Measurements from ENCODE around the gene FSD1L.
A peak's percentile ranks its signal among the peaks of the same experiment; 100 is the strongest.

FSD1L gene

DNA sequence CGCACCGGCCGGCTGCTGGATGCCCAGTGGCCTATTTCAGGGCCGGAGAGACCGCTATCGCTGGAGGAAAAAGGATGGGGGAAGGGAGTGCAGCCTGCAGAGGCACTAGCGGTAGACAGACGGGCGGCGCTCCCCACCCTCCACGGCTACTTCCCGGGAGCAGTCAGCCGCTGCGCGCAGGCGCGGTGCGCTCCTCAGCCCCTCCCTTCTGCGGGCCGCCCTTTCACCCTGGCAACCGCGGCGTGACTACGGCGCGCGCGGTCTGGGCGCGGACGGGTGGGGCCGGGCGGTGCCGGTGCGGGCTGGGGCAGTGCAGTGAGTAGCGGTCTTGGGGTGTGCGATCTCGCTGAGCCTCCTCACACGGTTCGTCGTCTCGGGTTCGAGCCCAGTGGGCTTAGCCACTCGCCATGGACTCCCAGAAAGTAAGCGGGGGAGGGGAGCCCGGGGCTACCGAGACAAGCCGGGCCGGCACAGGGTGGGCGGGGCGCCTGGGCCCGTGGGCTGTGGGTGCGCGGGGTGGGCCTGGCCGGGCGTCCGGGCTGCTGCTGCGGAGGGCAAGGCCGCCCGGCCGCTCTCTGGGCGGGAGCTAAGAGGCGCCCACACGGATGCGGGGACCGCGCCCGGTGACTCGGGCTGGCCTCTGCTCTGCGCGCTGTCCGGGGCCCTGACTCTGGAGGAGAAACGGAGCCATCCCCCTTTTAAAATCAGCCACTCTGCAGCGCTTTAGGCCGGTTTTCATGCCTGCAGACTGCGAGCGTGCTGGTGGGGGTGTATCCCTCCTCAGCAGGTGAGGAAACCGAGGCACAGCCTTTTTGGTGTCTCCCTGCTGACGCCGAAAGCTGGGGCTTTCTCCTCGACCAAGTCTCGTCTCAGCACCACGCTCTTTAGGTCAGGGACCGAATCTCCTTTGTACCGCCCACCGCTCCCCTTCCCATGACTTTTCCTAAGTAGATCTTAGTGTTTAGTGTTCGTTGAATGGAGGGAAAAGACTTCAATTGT, at the start of gene FSD1L:
FSD1L (plus strand) TSS at position 221 of the 999 bp plus-strand sequence; CDS start at position 408, 187 bp downstream.
- TF ChIP-seq Cebpa-rat (IDR thresholded peaks at IDR 0.05): no peak

DNA sequence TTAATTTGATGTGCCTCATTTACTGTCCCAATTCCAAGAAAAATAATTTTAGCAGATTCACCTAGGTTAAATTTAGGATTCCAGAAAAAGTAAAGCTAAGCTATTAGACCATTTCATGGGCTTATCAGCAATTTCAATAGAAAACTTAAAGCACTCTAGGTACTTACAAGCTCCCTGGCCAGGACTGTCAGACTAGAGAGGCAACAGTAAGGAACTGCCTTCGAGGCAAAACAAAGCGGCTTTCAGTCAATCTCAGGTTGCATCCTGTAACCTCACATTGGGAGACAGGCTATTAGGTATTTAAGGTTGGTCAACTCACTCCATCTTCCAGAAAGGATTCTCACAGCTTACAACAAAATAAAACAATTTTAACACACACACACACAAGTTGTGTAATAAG, 48.7 kb upstream of the FSD1L start:
- Histone ChIP-seq H4K20me1 (no peaks in the 10 kb centered on the region), H3K36me3 (no peaks in the 10 kb centered on the region), H3K27ac (no peak overlapping the region), H3K4me3 (no peak overlapping the region), H3K27me3 (no peaks in the 10 kb centered on the region), H3K9me3 (no peaks in the 10 kb centered on the region), H3K4me1 (peaks cover 37% of the 10 kb centered on the region), H3K4me2 (no peak overlapping the region), H3K9ac (no peak overlapping the region)
- no peak for TF ChIP-seq Cebpa-rat (IDR thresholded peaks at IDR 0.05)

More for the DNA sequence above, at the start of gene FSD1L:
- no peaks in the 10 kb centered on the region for H3K9me3 ChIP-seq
- H3K27ac ChIP-seq: peak within 1 kb of the TSS; percentile 77
- no peaks in the 10 kb centered on the region for H3K27me3 ChIP-seq
- H3K4me1 ChIP-seq: peaks cover 25% of the 10 kb centered on the region
- H3K4me3 ChIP-seq: peak within 1 kb of the TSS; percentile 86
- H3K36me3 ChIP-seq: no peaks in the 10 kb centered on the region
- H3K4me2 ChIP-seq: peak within 1 kb of the TSS; percentile 92
- no peaks in the 10 kb centered on the region for H4K20me1 ChIP-seq
- peak within 1 kb of the TSS; percentile 80 for H3K9ac ChIP-seq

DNA sequence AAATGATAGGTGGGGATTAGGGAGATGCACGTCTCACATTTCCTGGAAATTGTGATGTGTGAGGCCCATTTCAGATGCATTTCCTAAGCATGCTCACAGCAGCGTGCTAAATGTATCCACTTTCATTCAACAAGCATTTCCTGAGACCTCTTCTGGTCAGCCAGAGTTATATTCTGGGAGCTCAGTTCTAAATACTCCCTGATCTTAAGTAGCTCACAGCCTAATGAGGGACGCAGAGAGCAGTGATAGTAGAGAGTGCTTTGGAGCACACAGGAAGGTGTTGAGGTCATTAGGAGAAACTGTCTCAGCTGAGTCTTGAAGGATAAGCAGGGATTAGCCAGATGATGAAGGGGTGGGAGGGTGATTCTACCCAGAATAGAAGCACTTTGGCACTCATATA, 46.2 kb upstream of the FSD1L start:
- Histone ChIP-seq H3K4me2 (peak overlapping the region; percentile 80), H3K27ac (no peak overlapping the region), H4K20me1 (no peaks in the 10 kb centered on the region), H3K9ac (no peak overlapping the region), H3K9me3 (peaks cover 4% of the 10 kb centered on the region), H3K4me3 (no peak overlapping the region), H3K27me3 (no peaks in the 10 kb centered on the region), H3K36me3 (no peaks in the 10 kb centered on the region), H3K4me1 (peaks cover 60% of the 10 kb centered on the region)
- no peak for TF ChIP-seq Cebpa-rat (IDR thresholded peaks at IDR 0.05)

DNA sequence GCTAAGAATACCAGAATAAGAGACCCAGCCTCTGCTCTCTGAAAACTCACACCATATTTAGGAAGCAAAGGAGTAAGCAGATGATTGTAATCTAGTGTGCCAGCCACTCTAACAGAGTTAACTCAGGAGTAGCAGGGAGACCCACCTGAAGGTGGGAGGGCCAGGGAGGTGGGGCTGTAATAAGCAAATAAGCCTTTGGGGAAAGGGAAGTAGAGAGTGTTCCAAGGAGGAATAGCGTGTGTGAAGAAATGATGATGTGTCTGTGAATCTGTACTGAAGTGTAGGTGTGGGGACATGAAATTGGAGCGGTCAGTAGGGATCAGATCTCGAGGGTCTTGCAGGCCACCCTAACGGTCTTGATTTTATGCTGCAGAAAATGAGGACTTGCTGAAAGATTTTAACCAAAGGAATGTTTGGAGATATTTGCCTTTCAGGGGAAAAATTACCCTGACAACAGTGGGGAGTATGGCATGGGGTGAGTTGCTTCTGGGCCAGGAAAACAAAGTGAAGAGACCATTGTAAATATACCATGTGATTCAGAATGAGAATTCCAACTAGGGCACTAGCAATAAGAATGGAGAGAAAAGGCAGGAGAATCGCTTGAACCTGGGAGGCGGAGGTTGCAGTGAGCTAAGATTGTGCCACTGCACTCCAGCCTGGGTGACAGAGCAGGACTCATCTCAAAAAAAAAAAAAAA, 44.1 kb upstream of the FSD1L start:
- Histone ChIP-seq H3K36me3 (peaks cover 6% of the 10 kb centered on the region; the same call in 1 of the 2 replicates), H3K27ac (no peak overlapping the region), H3K4me3 (no peak overlapping the region), H3K9me3 (peaks cover 25% of the 10 kb centered on the region), H3K4me2 (peak overlapping the region; percentile 80), H3K27me3 (no peaks in the 10 kb centered on the region), H3K9ac (no peak overlapping the region), H3K4me1 (peaks cover 61% of the 10 kb centered on the region), H4K20me1 (no peaks in the 10 kb centered on the region)
- no peak for TF ChIP-seq Cebpa-rat (IDR thresholded peaks at IDR 0.05)

DNA sequence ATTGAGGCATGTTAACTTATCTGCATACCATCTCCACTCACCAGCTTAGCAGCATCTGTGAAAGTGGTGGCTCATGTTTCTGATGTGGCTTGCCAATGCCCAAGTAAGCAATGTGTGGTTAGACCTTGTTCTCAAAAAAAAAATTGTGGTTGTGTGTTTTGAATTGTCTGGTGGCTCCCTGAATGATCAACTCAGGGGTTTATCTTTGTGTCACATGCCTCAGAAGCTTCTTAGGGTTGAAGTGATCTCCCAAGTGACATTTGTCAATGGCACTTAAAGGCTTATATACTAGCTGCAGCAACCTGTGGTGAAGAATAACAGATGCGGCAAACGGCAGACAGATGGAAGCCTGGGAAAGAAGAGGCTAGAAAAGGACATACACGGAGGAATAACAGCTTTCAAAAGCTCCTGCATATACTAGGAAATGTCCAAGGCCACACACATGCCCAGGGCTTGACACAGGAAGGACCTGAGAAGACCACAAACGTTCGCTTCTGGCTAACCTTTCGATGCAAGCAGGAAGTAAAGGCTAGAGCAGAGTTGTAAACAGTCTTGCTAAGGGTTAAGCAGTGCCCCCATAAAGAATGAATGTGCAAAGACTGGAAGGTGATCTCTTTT, 42.2 kb upstream of the FSD1L start:
- Histone ChIP-seq H3K4me3 (peak overlapping the region; percentile 29), H3K9ac (peak overlapping the region; percentile 25; the same call in 1 of the 2 replicates), H3K9me3 (peaks cover 43% of the 10 kb centered on the region), H3K27ac (peak overlapping the region; percentile 28; the same call in 1 of the 2 replicates), H3K4me1 (peaks cover 67% of the 10 kb centered on the region), H3K4me2 (peak overlapping the region; percentile 80), H4K20me1 (no peaks in the 10 kb centered on the region), H3K36me3 (peaks cover 6% of the 10 kb centered on the region; the same call in 1 of the 2 replicates), H3K27me3 (no peaks in the 10 kb centered on the region)
- no peak for TF ChIP-seq Cebpa-rat (IDR thresholded peaks at IDR 0.05)

DNA sequence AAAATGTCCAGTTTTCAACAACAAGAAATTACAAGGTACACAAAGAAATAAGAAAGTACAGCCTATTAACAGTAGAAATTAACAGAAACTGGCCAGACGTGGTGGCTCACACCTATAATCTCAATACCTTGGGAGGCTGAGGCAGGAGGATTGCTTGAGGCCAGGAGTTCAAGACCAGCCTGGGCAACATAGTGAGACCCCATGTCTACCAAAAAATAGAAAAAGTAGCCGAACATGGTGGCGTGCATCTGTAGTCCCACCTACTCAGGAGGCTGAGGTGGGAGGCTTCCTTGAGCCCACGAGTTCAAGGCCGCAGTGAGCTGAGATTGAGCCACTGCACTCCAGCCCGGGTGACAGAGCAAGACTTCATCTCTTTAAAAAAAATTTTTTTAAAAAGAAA, 41.5 kb upstream of the FSD1L start:
- Histone ChIP-seq H3K4me3 (no peak overlapping the region; the same call in 1 of the 2 replicates), H3K9me3 (peaks cover 50% of the 10 kb centered on the region), H3K9ac (no peak overlapping the region), H3K36me3 (peaks cover 6% of the 10 kb centered on the region; the same call in 1 of the 2 replicates), H3K27ac (peak overlapping the region; percentile 28; the same call in 1 of the 2 replicates), H3K4me2 (peak overlapping the region; percentile 80), H3K4me1 (peaks cover 60% of the 10 kb centered on the region), H4K20me1 (no peaks in the 10 kb centered on the region), H3K27me3 (no peaks in the 10 kb centered on the region)
- TF ChIP-seq Cebpa-rat (IDR thresholded peaks at IDR 0.05): no peak

DNA sequence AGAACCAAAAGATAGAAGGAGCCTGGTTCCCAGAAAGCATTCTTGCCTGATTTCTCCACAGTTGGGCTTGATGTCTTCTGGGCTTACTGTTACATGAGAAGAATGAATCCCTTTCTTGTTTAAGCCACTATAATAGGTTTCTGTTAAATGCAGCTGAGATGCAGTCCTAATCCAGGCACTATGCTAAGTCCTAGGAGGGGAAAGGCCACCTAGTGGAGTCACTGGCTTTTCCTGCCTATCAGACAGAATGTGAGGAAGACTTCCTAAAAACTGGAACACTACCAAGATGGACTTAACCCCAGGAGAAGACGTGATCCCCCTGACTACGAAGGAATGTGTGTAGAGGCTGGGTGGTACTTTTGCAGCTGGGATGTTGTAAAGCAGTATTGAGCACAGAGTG, 34.3 kb upstream of the FSD1L start:
- Histone ChIP-seq H3K4me1 (peaks cover 8% of the 10 kb centered on the region), H3K9me3 (peaks cover 40% of the 10 kb centered on the region), H3K27me3 (no peaks in the 10 kb centered on the region), H3K4me3 (no peak overlapping the region), H4K20me1 (no peaks in the 10 kb centered on the region), H3K4me2 (no peak overlapping the region), H3K36me3 (no peaks in the 10 kb centered on the region), H3K9ac (no peak overlapping the region), H3K27ac (no peak overlapping the region)
- no peak for TF ChIP-seq Cebpa-rat (IDR thresholded peaks at IDR 0.05)

DNA sequence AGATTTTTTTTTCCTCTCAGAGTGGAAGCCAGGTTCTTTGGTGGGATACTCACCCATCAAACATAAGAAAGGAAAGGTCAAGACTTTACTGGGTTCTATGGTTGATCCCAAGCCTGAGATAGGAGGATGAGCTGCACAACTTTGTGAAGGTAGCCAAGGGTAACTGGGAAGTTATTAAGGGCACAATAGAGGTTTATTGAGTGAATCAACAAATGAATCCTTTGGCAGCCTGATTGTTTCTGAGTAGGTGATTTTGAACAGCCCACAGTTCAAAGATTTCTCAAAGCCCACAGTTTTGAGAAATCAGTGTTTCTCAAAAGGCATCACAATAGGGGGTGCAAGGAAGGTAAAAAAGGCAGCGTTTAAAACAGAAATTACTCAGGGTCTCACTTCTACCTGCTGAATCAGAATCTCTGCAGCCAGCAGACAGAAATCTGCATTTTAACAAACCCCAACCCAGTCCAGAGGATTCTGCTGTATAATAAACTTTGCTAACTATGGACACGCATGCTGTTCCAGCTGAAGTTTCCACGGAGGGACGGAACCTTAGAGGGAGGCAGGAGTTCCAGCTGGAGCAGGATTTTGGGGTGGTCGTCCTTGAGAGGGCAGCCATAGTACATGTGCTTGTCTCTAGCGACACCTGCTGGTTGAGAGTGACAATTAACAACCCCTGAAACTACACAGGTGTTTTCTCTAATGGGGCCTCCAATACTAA, 32.7 kb upstream of the FSD1L start:
- no peak for TF ChIP-seq Cebpa-rat (IDR thresholded peaks at IDR 0.05)
- no peaks in the 10 kb centered on the region for H4K20me1 ChIP-seq
- peaks cover 25% of the 10 kb centered on the region for H3K9me3 ChIP-seq
- peaks cover 4% of the 10 kb centered on the region for H3K4me1 ChIP-seq
- no peak overlapping the region for H3K27ac ChIP-seq
- H3K4me3 ChIP-seq: no peak overlapping the region
- no peaks in the 10 kb centered on the region for H3K27me3 ChIP-seq
- no peaks in the 10 kb centered on the region for H3K36me3 ChIP-seq
- H3K9ac ChIP-seq: no peak overlapping the region
- H3K4me2 ChIP-seq: no peak overlapping the region

DNA sequence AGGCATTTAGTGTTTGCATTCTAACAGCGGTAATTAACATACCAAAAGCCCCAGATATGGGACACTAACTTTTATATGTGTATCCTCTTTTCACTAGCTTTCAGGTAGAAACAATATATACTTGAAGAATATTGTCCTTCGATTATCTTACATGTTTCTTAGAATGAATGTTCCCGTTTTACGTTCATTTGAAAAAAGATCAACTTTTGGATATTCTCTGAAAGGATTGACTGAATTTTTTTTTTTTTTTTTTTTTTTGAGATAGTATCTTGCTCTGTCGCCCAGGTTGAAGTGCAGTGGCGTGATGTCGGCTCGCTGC, 32.2 kb upstream of the FSD1L start:
- no peaks in the 10 kb centered on the region for H3K27me3 ChIP-seq
- H3K27ac ChIP-seq: no peak overlapping the region
- H3K9me3 ChIP-seq: peaks cover 20% of the 10 kb centered on the region
- no peaks in the 10 kb centered on the region for H4K20me1 ChIP-seq
- H3K4me2 ChIP-seq: no peak overlapping the region
- no peaks in the 10 kb centered on the region for H3K36me3 ChIP-seq
- H3K4me1 ChIP-seq: no peaks in the 10 kb centered on the region; the same call in 1 of the 2 replicates
- no peak overlapping the region for H3K4me3 ChIP-seq
- no peak for TF ChIP-seq Cebpa-rat (IDR thresholded peaks at IDR 0.05)
- no peak overlapping the region for H3K9ac ChIP-seq

All from BLaER1 (cell line).